MCF 10A (cell line): Measurements from ENCODE around the gene DDRGK1. TPM values are rescaled to one million over a fixed set of nuclear protein-coding genes. Genes with fewer than 3 reads are reported as not detected.
A peak's percentile ranks its signal among the peaks of the same experiment; 100 is the strongest.

Experiments
- BruUV-seq: library from RNA; stranded (reverse); fragments of 400-500 nt; replicated peaks from 2 replicates; lab custom pipeline; 2021; lab: Mats Ljungman, UMichigan
- CTCF ChIA-PET: fragments of 300-600 bp; sonication (Branson Sonifier 250); formaldehyde crosslinking; extraction: SDS; loops from one replicate; lab custom pipeline; 2021; ENCODE audit warnings: antibody characterized with exemption, inconsistent platforms; lab: Yijun Ruan, JAX
- POLR2A ChIA-PET: fragments of 300-600, 350-650 bp; sonication (Branson Sonifier 250); formaldehyde crosslinking; extraction: SDS; loops from one replicate; lab custom pipeline; 2020; ENCODE audit warnings: antibody characterized with exemption, inconsistent platforms; lab: Yijun Ruan, JAX
- DNase-seq: peaks from one replicate; pipeline ENCODE4 v3.0.0-alpha.2; 2018; ENCODE audit not compliant: unreplicated experiment
- H3K27ac Mint-ChIP-seq: one replicate; pipeline ENCODE4 v1.8.0; 2022; ENCODE audit warnings: mild to moderate bottlenecking, low read depth, mixed read lengths; ENCODE audit not compliant: unreplicated experiment
- H3K27me3 Mint-ChIP-seq: one replicate; pipeline ENCODE4 v1.8.0; 2022; ENCODE audit warnings: mixed read lengths; ENCODE audit not compliant: insufficient read depth, unreplicated experiment
- H3K36me3 Mint-ChIP-seq: one replicate; pipeline ENCODE4 v1.8.0; 2022; ENCODE audit warnings: mild to moderate bottlenecking, moderate library complexity, mixed read lengths; ENCODE audit not compliant: insufficient read depth, unreplicated experiment
- H3K4me1 Mint-ChIP-seq: one replicate; pipeline ENCODE4 v1.8.0; 2022; ENCODE audit warnings: mixed read lengths; ENCODE audit not compliant: insufficient read depth, unreplicated experiment
- H3K4me3 Mint-ChIP-seq: one replicate; pipeline ENCODE4 v1.8.0; 2022; ENCODE audit warnings: mild to moderate bottlenecking, moderate library complexity, mixed read lengths; ENCODE audit not compliant: unreplicated experiment
- H3K9me3 Mint-ChIP-seq: one replicate; pipeline ENCODE4 v1.8.0; 2022; ENCODE audit warnings: mixed read lengths; ENCODE audit not compliant: unreplicated experiment
- CTCF ChIP-seq: fragments of 200-600 bp; IDR thresholded peaks from one replicate; pipeline ENCODE4 v1.8.0; 2022; ENCODE audit warnings: antibody characterized with exemption, mild to moderate bottlenecking; ENCODE audit not compliant: unreplicated experiment
- intact Hi-C: fragments of 100-400 bp; cut with micrococcal nuclease; formaldehyde crosslinking; loops from 2 replicates; pipeline ENCODE4 v1.14.1; 2022
- total RNA-seq: library from RNA; stranded (reverse); gene quantifications from 2 replicates; pipeline ENCODE4 v1.2.3, GENCODE V29; 2022

The DDRGK1 gene
- total RNA-seq, 1 experiment from 2014 or later: 116 TPM

DNA sequence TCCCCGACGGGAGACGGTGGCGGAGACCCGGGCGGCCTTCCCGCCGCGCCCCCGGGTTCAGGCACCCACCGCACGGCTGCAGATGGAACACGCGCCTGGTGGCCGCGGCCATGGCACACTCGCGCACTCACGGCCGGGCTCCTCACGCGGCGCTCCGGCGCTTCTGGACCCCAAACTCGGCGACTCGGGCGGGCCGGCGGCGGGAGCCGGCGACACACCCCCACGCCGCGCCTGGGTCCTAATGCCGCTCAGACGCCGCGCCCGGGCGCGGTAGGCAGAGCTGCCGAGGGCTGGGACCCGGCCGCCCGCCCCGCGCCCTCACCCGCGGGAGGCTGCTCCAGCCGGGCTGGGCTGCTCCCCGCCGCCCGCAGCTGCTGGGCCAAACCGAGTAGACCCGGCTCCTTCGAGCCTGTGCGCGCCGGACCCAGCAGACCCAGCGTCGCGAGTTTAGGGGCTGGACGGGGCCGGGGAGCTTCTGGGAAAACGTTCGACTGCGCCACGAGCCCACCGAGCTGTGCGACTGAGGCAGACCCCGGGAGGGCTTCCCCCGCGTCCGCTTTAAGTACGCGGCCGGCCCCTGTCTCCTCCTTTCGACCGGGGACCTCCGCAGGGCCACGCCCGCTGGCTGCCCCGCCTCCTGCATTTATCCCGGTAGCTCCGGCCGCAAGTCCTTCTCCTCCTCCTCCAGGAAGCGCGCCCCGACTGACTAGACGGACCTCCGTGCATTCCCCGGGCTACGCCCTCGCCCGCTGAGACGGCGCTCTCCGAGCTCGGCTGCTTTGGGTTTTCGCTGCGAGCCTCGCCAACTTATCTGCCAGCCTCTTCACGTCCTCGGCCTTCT is 34.8 kb upstream of the DDRGK1 start, which contains the start of gene SLC4A11:
TSS of gene SLC4A11 (minus strand) at position 165 of the 841 bp plus-strand sequence. CDS start at position 112, 53 bp downstream.
- ChIA-PET POLR2A (interaction anchor here (0.5 to 2.8 kb wide), 18 partner anchors 14 to 1915 kb away, joined by 3 to 35 read pairs (median 4); partner anchors contain the start of genes DDRGK1, FASTKD5, ITPA and UBOX5), CTCF (interaction anchor here (0.6 to 1.8 kb wide), 10 partner anchors 13 to 342 kb away, joined by 3 to 9 read pairs (median 3); no protein-coding TSS in a partner anchor)
- TF ChIP-seq CTCF: no peak
- DNase-seq: peak; percentile 73
- intact Hi-C loops: loop anchor here (5.0 kb wide), 1 partner anchor 73 kb away; no protein-coding TSS in a partner anchor
- Mint-ChIP-seq H3K4me3 (peak within 1 kb of the TSS; percentile 86), H3K27me3 (no peaks in the 10 kb centered on the region), H3K4me1 (peaks cover 35% of the 10 kb centered on the region), H3K9me3 (no peaks in the 10 kb centered on the region), H3K27ac (no peak within 1 kb of the TSS), H3K36me3 (no peaks in the 10 kb centered on the region)
- BruUV-seq: no TSS peak

GRCh38 chr20:3238616-3239025 is 34.1 kb upstream of the DDRGK1 start:
- intact Hi-C loops: loop anchor here (5.0 kb wide), 1 partner anchor 74 kb away; no protein-coding TSS in a partner anchor
- no peaks in the 10 kb centered on the region for H3K9me3 Mint-ChIP-seq
- ChIA-PET POLR2A (interaction anchor here (0.7 to 2.8 kb wide), 11 partner anchors 13 to 1914 kb away, joined by 3 to 35 read pairs (median 7); partner anchors contain the start of genes CENPB, FASTKD5, ITPA and UBOX5), CTCF (interaction anchor here (0.8 to 1.1 kb wide), 2 partner anchors 18 to 186 kb away, joined by 3 read pairs; no protein-coding TSS in a partner anchor)
- no peak overlapping the region for H3K27ac Mint-ChIP-seq
- DNase-seq: peak; percentile 33
- peaks cover 35% of the 10 kb centered on the region for H3K4me1 Mint-ChIP-seq
- no peaks in the 10 kb centered on the region for H3K36me3 Mint-ChIP-seq
- no peaks in the 10 kb centered on the region for H3K27me3 Mint-ChIP-seq
- H3K4me3 Mint-ChIP-seq: peak overlapping the region; percentile 86
- no TSS peak for BruUV-seq
- TF ChIP-seq CTCF: no peak

DNA sequence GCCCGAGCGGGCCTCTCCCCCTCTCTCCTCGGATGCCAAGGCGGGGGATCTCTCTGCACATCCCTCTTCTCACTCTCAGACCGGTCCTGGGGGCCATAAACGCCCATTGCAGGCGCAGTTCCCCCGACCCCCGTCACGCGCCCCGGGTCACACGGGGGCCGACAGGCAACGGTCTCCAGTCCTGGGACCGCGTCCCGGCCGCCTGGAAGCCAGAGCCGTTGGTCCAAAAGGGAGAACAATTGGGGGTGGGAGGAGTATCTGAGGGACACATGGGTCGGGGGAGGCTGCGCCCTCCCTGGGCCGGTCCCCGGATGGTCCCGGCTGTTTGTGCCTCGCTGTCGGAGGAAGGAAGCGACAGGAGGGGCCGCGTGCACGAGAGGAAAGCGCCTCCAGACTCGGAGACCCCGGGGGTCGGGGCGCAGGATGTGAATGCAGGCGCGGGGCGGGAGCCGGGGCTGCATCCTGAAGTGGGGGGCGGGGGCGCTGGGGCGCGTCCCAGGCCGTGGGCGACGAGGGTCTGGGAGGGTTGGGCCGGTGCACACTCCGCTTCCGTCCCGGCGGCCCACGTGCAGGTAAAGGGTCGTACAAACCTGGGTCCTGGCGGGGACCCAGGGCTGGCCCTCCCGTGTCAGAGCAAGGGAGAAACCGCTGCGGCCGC is 33.6 kb upstream of the DDRGK1 start:
- no peak for TF ChIP-seq CTCF
- Mint-ChIP-seq H3K36me3 (no peaks in the 10 kb centered on the region), H3K4me1 (peaks cover 35% of the 10 kb centered on the region), H3K27ac (no peak overlapping the region), H3K9me3 (no peaks in the 10 kb centered on the region), H3K4me3 (peak overlapping the region; percentile 86), H3K27me3 (no peaks in the 10 kb centered on the region)
- intact Hi-C loops: loop anchor here (5.0 kb wide), 1 partner anchor 74 kb away; no protein-coding TSS in a partner anchor
- POLR2A ChIA-PET: interaction anchor here (0.5 to 2.8 kb wide), 11 partner anchors 12 to 1914 kb away, joined by 3 to 35 read pairs (median 7); partner anchors contain the start of genes CENPB, FASTKD5, ITPA and UBOX5
- CTCF ChIA-PET: interaction anchor here (1.1 kb wide), 1 partner anchor 185 kb away, joined by 3 read pairs; no protein-coding TSS in a partner anchor
- DNase-seq: no peak
- no TSS peak for BruUV-seq
